Measurements from ENCODE around the gene DPYSL4. TPM values are rescaled to one million over a fixed set of nuclear protein-coding genes. Genes with fewer than 3 reads are reported as not detected.

DPYSL4 gene
- total RNA-seq, 2 experiments from 2014 or later, result 1.2 to 1.6 TPM

- POLR2A ChIA-PET, result no interaction called here
- Mint-ChIP-seq H3K9me3 (peaks cover 5% of the 10 kb centered on the region), H3K36me3 (ENCODE audit: low read depth) (no peaks in the 10 kb centered on the region), H3K4me1 (no peaks in the 10 kb centered on the region), H3K27ac (no peak overlapping the region), H3K27me3 (peaks cover 11% of the 10 kb centered on the region), H3K4me3 (no peak overlapping the region)
- CTCF ChIA-PET, result no interaction called here
- DNase-seq, result peak; percentile 47
These were observed 7.3 kb downstream of the DPYSL4 start for GRCh38 chr10:132193907-132194552.

- H3K27me3 Mint-ChIP-seq, result peaks cover 4% of the 10 kb centered on the region
- no peak for DNase-seq
These were observed 8.0 kb downstream of the DPYSL4 start for GRCh38 chr10:132194726-132195125.

GRCh38 chr10:132195366-132196075, 8.8 kb downstream of the DPYSL4 start:
- DNase-seq, result no peak
- Mint-ChIP-seq H3K4me1 (no peaks in the 10 kb centered on the region), H3K27ac (no peak overlapping the region), H3K27me3 (no peaks in the 10 kb centered on the region), H3K36me3 (ENCODE audit: low read depth) (no peaks in the 10 kb centered on the region), H3K9me3 (peaks cover 4% of the 10 kb centered on the region), H3K4me3 (no peak overlapping the region)
- POLR2A ChIA-PET, result no interaction called here
- CTCF ChIA-PET, result interaction anchor here (0.9 kb wide), 1 partner anchor 24 kb away, joined by 3 read pairs; no protein-coding TSS in a partner anchor

More at GRCh38 chr10:132194726-132195125, 8.0 kb downstream of the DPYSL4 start:
- ChIA-PET CTCF (interaction anchor here (0.9 kb wide), 1 partner anchor 25 kb away, joined by 3 read pairs; no protein-coding TSS in a partner anchor), POLR2A (no interaction called here)
- H3K27ac Mint-ChIP-seq, result no peak overlapping the region
- no peaks in the 10 kb centered on the region for H3K4me1 Mint-ChIP-seq
- H3K9me3 Mint-ChIP-seq, result peaks cover 5% of the 10 kb centered on the region
- H3K36me3 Mint-ChIP-seq (ENCODE audit: low read depth), result no peaks in the 10 kb centered on the region
- no peak overlapping the region for H3K4me3 Mint-ChIP-seq

GRCh38 chr10:132196178-132197113, 9.7 kb downstream of the DPYSL4 start:
- Mint-ChIP-seq H3K9me3 (peaks cover 2% of the 10 kb centered on the region), H3K4me3 (no peak overlapping the region), H3K27me3 (no peaks in the 10 kb centered on the region), H3K27ac (no peak overlapping the region), H3K4me1 (no peaks in the 10 kb centered on the region), H3K36me3 (ENCODE audit: low read depth) (no peaks in the 10 kb centered on the region)
- POLR2A ChIA-PET, result no interaction called here
- DNase-seq, result no peak
- CTCF ChIA-PET, result no interaction called here

- no peaks in the 10 kb centered on the region for H3K4me1 Mint-ChIP-seq
- CTCF ChIA-PET, result no interaction called here
- H3K36me3 Mint-ChIP-seq (ENCODE audit: low read depth), result no peaks in the 10 kb centered on the region
- no peaks in the 10 kb centered on the region for H3K27me3 Mint-ChIP-seq
- POLR2A ChIA-PET, result no interaction called here
- no peak for DNase-seq
- H3K9me3 Mint-ChIP-seq, result no peaks in the 10 kb centered on the region
- no peak overlapping the region for H3K4me3 Mint-ChIP-seq
- H3K27ac Mint-ChIP-seq, result no peak overlapping the region
These were observed 10.7 kb downstream of the DPYSL4 start for GRCh38 chr10:132197271-132198067.

- Mint-ChIP-seq H3K27me3 (no peaks in the 10 kb centered on the region), H3K27ac (no peak overlapping the region), H3K9me3 (no peaks in the 10 kb centered on the region), H3K4me1 (no peaks in the 10 kb centered on the region), H3K4me3 (no peak overlapping the region), H3K36me3 (ENCODE audit: low read depth) (no peaks in the 10 kb centered on the region)
- CTCF ChIA-PET, result no interaction called here
- POLR2A ChIA-PET, result no interaction called here
- DNase-seq, result no peak
These were observed 11.3 kb downstream of the DPYSL4 start for GRCh38 chr10:132198068-132198370.

- no peak for DNase-seq
- H3K4me3 Mint-ChIP-seq, result no peak overlapping the region
- POLR2A ChIA-PET, result no interaction called here
These were observed 11.8 kb downstream of the DPYSL4 start for GRCh38 chr10:132198381-132199181.

GRCh38 chr10:132199268-132199853, 12.6 kb downstream of the DPYSL4 start:
- ChIA-PET POLR2A (no interaction called here), CTCF (interaction anchor here (1.2 kb wide), 1 partner anchor 12 kb away, joined by 3 read pairs; no protein-coding TSS in a partner anchor)
- Mint-ChIP-seq H3K36me3 (ENCODE audit: low read depth) (no peaks in the 10 kb centered on the region), H3K4me1 (no peaks in the 10 kb centered on the region), H3K27ac (no peak overlapping the region), H3K27me3 (no peaks in the 10 kb centered on the region), H3K4me3 (no peak overlapping the region), H3K9me3 (no peaks in the 10 kb centered on the region)
- no peak for DNase-seq

More at GRCh38 chr10:132198381-132199181, 11.8 kb downstream of the DPYSL4 start:
- CTCF ChIA-PET, result interaction anchor here (1.2 kb wide), 1 partner anchor 11 kb away, joined by 3 read pairs; no protein-coding TSS in a partner anchor
- no peaks in the 10 kb centered on the region for H3K9me3 Mint-ChIP-seq
- no peaks in the 10 kb centered on the region for H3K36me3 Mint-ChIP-seq (ENCODE audit: low read depth)
- no peaks in the 10 kb centered on the region for H3K27me3 Mint-ChIP-seq
- H3K27ac Mint-ChIP-seq, result peak overlapping the region; percentile 19
- H3K4me1 Mint-ChIP-seq, result no peaks in the 10 kb centered on the region

- ChIA-PET CTCF (interaction anchor here (1.2 kb wide), 1 partner anchor 12 kb away, joined by 3 read pairs; no protein-coding TSS in a partner anchor), POLR2A (no interaction called here)
- Mint-ChIP-seq H3K27ac (no peak overlapping the region), H3K27me3 (no peaks in the 10 kb centered on the region), H3K9me3 (no peaks in the 10 kb centered on the region), H3K4me1 (no peaks in the 10 kb centered on the region), H3K36me3 (ENCODE audit: low read depth) (no peaks in the 10 kb centered on the region), H3K4me3 (no peak overlapping the region)
- DNase-seq, result no peak
These were observed 13.1 kb downstream of the DPYSL4 start for GRCh38 chr10:132199854-132200311.

- POLR2A ChIA-PET, result no interaction called here
- no peak overlapping the region for H3K4me3 Mint-ChIP-seq
- no peaks in the 10 kb centered on the region for H3K9me3 Mint-ChIP-seq
- CTCF ChIA-PET, result no interaction called here
- no peaks in the 10 kb centered on the region for H3K27me3 Mint-ChIP-seq
- H3K27ac Mint-ChIP-seq, result no peak overlapping the region
- no peak for DNase-seq
- H3K4me1 Mint-ChIP-seq, result no peaks in the 10 kb centered on the region
- no peaks in the 10 kb centered on the region for H3K36me3 Mint-ChIP-seq (ENCODE audit: low read depth)
These were observed 13.8 kb downstream of the DPYSL4 start for GRCh38 chr10:132200344-132201110.

Data from activated CD4-positive, alpha-beta T cell treated with anti-CD3 and anti-CD28 coated beads, Interleukin-2, amount 10 ng/mL, durations not matched to agents 7 days and 5 days (primary cell).